Measurements from ENCODE around the gene HGFAC. TPM values are rescaled to one million over a fixed set of nuclear protein-coding genes. Genes with fewer than 3 reads are reported as not detected.

HGFAC gene
- polyA plus RNA-seq, 1 donor from 2014 or later, result 16.2 TPM

DNA sequence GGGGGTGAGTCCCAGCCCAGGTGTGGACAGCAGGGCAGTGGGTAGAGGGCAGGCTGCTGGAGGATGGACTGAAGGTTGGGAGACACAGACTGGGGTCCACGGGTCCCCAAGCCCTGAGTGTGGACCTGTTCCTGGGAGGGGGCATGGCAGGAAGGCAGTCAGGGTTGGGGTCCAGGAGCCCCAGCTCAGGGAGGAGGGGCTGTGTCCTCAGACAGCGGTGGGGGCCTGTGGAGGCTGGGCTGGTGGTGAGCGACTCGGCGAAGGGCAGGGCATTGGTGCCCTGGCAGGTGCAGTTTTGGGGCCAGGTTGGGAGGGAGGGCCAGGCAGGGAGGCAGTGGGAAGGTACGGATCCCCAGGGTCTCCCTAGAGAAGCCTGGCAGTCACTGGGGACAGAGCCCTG is 55.3 kb downstream of the HGFAC start:
- H3K4me2 ChIP-seq (ENCODE audit: low read length), result no peak overlapping the region
- no peak for TF ChIP-seq RAD21 (conservative IDR thresholded peaks at IDR 0.05)
- no peak for TF ChIP-seq EP300 (conservative IDR thresholded peaks at IDR 0.05; ENCODE audit: poor library complexity, severe bottlenecking)
- TF ChIP-seq, protein P1, sequence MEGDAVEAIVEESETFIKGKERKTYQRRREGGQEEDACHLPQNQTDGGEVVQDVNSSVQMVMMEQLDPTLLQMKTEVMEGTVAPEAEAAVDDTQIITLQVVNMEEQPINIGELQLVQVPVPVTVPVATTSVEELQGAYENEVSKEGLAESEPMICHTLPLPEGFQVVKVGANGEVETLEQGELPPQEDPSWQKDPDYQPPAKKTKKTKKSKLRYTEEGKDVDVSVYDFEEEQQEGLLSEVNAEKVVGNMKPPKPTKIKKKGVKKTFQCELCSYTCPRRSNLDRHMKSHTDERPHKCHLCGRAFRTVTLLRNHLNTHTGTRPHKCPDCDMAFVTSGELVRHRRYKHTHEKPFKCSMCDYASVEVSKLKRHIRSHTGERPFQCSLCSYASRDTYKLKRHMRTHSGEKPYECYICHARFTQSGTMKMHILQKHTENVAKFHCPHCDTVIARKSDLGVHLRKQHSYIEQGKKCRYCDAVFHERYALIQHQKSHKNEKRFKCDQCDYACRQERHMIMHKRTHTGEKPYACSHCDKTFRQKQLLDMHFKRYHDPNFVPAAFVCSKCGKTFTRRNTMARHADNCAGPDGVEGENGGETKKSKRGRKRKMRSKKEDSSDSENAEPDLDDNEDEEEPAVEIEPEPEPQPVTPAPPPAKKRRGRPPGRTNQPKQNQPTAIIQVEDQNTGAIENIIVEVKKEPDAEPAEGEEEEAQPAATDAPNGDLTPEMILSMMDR (IDR thresholded peaks at IDR 0.05; ENCODE audit: poor library complexity, severe bottlenecking), result no peak
- TF ChIP-seq POLR2AphosphoS5 (IDR thresholded peaks at IDR 0.05), result no peak
- no peak for TF ChIP-seq REST (IDR thresholded peaks at IDR 0.05; ENCODE audit: borderline replicate concordance)
- TF ChIP-seq TAF1 (IDR thresholded peaks at IDR 0.05; ENCODE audit: low read depth), result no peak
- no peak for TF ChIP-seq EZH2 (IDR thresholded peaks at IDR 0.05; ENCODE audit: borderline replicate concordance, insufficient read depth, low read length, poor library complexity, severe bottlenecking)
- TF ChIP-seq MXI1 (conservative IDR thresholded peaks at IDR 0.05; ENCODE audit: poor library complexity, severe bottlenecking), result no peak
- H3K27me3 ChIP-seq (ENCODE audit: insufficient read depth, low read depth, low read length), result no peaks in the 10 kb centered on the region
- H3K9me2 ChIP-seq (ENCODE audit: insufficient read depth, low read length), result no peaks in the 10 kb centered on the region
- no peaks in the 10 kb centered on the region for H3F3A ChIP-seq (ENCODE audit: insufficient read depth, low read length, poor library complexity, severe bottlenecking)
- no peaks in the 10 kb centered on the region for H3K79me2 ChIP-seq (replicated peaks; ENCODE audit: insufficient read depth, low read length)
- H2AFZ ChIP-seq (ENCODE audit: low read depth, low read length), result no peak overlapping the region
- H3K4me3 ChIP-seq (ENCODE audit: low read length), result no peak overlapping the region
- no peak overlapping the region for H3K27ac ChIP-seq (ENCODE audit: low read length)
- H3K9me3 ChIP-seq (ENCODE audit: low read length), result no peaks in the 10 kb centered on the region
- no peak overlapping the region for H3K9ac ChIP-seq (ENCODE audit: low read length)
- no peaks in the 10 kb centered on the region for H4K20me1 ChIP-seq (ENCODE audit: insufficient read depth)
- no peaks in the 10 kb centered on the region for H3K36me3 ChIP-seq (ENCODE audit: insufficient read depth, low read length)

GRCh38 chr4:3497523-3498389 is 56.0 kb downstream of the HGFAC start:
- H3F3A ChIP-seq (ENCODE audit: insufficient read depth, low read length, poor library complexity, severe bottlenecking), result no peaks in the 10 kb centered on the region
- H3K4me3 ChIP-seq (ENCODE audit: low read length), result no peak overlapping the region
- H3K9ac ChIP-seq (ENCODE audit: low read length), result no peak overlapping the region
- H3K9me2 ChIP-seq (ENCODE audit: insufficient read depth, low read length), result no peaks in the 10 kb centered on the region
- no peaks in the 10 kb centered on the region for H3K9me3 ChIP-seq (ENCODE audit: low read length)
- no peaks in the 10 kb centered on the region for H3K79me2 ChIP-seq (replicated peaks; ENCODE audit: insufficient read depth, low read length)
- TF ChIP-seq POLR2AphosphoS5 (IDR thresholded peaks at IDR 0.05), result no peak
- no peak for TF ChIP-seq TAF1 (IDR thresholded peaks at IDR 0.05; ENCODE audit: low read depth)
- TF ChIP-seq, protein P1 (IDR thresholded peaks at IDR 0.05; ENCODE audit: poor library complexity, severe bottlenecking), result no peak
- no peak for TF ChIP-seq EZH2 (IDR thresholded peaks at IDR 0.05; ENCODE audit: borderline replicate concordance, insufficient read depth, low read length, poor library complexity, severe bottlenecking)
- no peak for TF ChIP-seq REST (IDR thresholded peaks at IDR 0.05; ENCODE audit: borderline replicate concordance)
- no peak for TF ChIP-seq RAD21 (conservative IDR thresholded peaks at IDR 0.05)
- no peak for TF ChIP-seq MXI1 (conservative IDR thresholded peaks at IDR 0.05; ENCODE audit: poor library complexity, severe bottlenecking)
- no peak for TF ChIP-seq EP300 (conservative IDR thresholded peaks at IDR 0.05; ENCODE audit: poor library complexity, severe bottlenecking)
- no peak for TF ChIP-seq SMC3 (conservative IDR thresholded peaks at IDR 0.05; ENCODE audit: poor library complexity)
- H3K27me3 ChIP-seq (ENCODE audit: insufficient read depth, low read depth, low read length), result no peaks in the 10 kb centered on the region
- no peaks in the 10 kb centered on the region for H3K36me3 ChIP-seq (ENCODE audit: insufficient read depth, low read length)
- H3K27ac ChIP-seq (ENCODE audit: low read length), result no peak overlapping the region
- H3K4me2 ChIP-seq (ENCODE audit: low read length), result no peak overlapping the region
- no peak overlapping the region for H2AFZ ChIP-seq (ENCODE audit: low read depth, low read length)
- H4K20me1 ChIP-seq (ENCODE audit: insufficient read depth), result no peaks in the 10 kb centered on the region

All from neural cell (in vitro differentiated cells).